GM18873 (cell line): Measurements from ENCODE around the gene TBC1D22A.

ENCODE experiments used
- ATAC-seq: cut with Tn5 transposase; IDR thresholded peaks from one replicate; pipeline ENCODE4 v1.9.1; 2021; ENCODE audit warnings: mild to moderate bottlenecking, moderate library complexity, moderate number of reproducible peaks; ENCODE audit not compliant: unreplicated experiment, low FRiP score

TBC1D22A gene

GRCh38 chr22:47062126-47062525 is 299.7 kb downstream of the TBC1D22A start:
- no peak for ATAC-seq

GRCh38 chr22:47063071-47063509 is 300.6 kb downstream of the TBC1D22A start:
- no peak for ATAC-seq

- ATAC-seq: no peak
Measured at GRCh38 chr22:47063606-47064005, 301.2 kb downstream of the TBC1D22A start.

- no peak for ATAC-seq
Measured at GRCh38 chr22:47064016-47064415, 301.6 kb downstream of the TBC1D22A start.

- ATAC-seq: no peak
Measured at GRCh38 chr22:47064416-47064815, 302.0 kb downstream of the TBC1D22A start.

- ATAC-seq: no peak
Measured at GRCh38 chr22:47065756-47066615, 303.5 kb downstream of the TBC1D22A start.

GRCh38 chr22:47066616-47066905 is 304.1 kb downstream of the TBC1D22A start:
- no peak for ATAC-seq

- ATAC-seq: no peak
Measured at GRCh38 chr22:47067321-47067890, 305.0 kb downstream of the TBC1D22A start.

GRCh38 chr22:47067911-47068625 is 305.6 kb downstream of the TBC1D22A start:
- no peak for ATAC-seq

GRCh38 chr22:47068626-47068996 is 306.2 kb downstream of the TBC1D22A start:
- no peak for ATAC-seq

GRCh38 chr22:47069270-47069669 is 306.8 kb downstream of the TBC1D22A start:
- ATAC-seq: no peak

- no peak for ATAC-seq
Measured at GRCh38 chr22:47071078-47071806, 308.8 kb downstream of the TBC1D22A start.

- no peak for ATAC-seq
Measured at GRCh38 chr22:47071807-47072641, 309.6 kb downstream of the TBC1D22A start.

GRCh38 chr22:47072642-47072967 is 310.2 kb downstream of the TBC1D22A start:
- ATAC-seq: no peak

GRCh38 chr22:47073075-47073474 is 310.6 kb downstream of the TBC1D22A start:
- ATAC-seq: no peak

GRCh38 chr22:47074105-47074504 is 311.7 kb downstream of the TBC1D22A start:
- ATAC-seq: no peak

- no peak for ATAC-seq
Measured at GRCh38 chr22:47075568-47075967, 313.1 kb downstream of the TBC1D22A start.

- no peak for ATAC-seq
Measured at GRCh38 chr22:47076758-47077157, 314.3 kb downstream of the TBC1D22A start.

GRCh38 chr22:47080100-47080499 is 317.6 kb downstream of the TBC1D22A start:
- no peak for ATAC-seq

GRCh38 chr22:47082505-47082904 is 320.1 kb downstream of the TBC1D22A start:
- ATAC-seq: no peak
